NCI-H748 (cell line): ENCODE measurements around the gene PHKG2.

Source experiments
- DNase-seq: peaks from one replicate; lab custom pipeline; 2025; ENCODE audit not compliant: unreplicated experiment; lab: John Stamatoyannopoulos, UW

Gene PHKG2

GRCh38 chr16:30793508-30794069 is 45.4 kb downstream of the PHKG2 start:
- DNase-seq, result no peak

GRCh38 chr16:30794634-30795033 is 46.4 kb downstream of the PHKG2 start:
- DNase-seq, result no peak

GRCh38 chr16:30797670-30798309 is 49.6 kb downstream of the PHKG2 start:
- DNase-seq, result no peak
